ENCODE results near the gene GNAQ. TPM values are rescaled to one million over a fixed set of nuclear protein-coding genes. Genes with fewer than 3 reads are reported as not detected.
"Not testable (repeated sequence)": the region's sequence is repeated elsewhere in the genome, so short reads cannot be mapped to it uniquely, and the experiment has no call there.

GNAQ gene
- total and polyA plus RNA-seq, 9 donors = 22.0 to 72.2 (median 53.1) TPM

- no peaks in the 10 kb centered on the region for H3K9me3 ChIP-seq
- DNase-seq = no peak
- intact Hi-C loops (cut with DNase I) = no loop called here
- H3K27ac ChIP-seq = no peak overlapping the region
- no peaks in the 10 kb centered on the region for H3K36me3 ChIP-seq
- H3K4me1 ChIP-seq (ENCODE audit: insufficient read depth) = peaks cover 5% of the 10 kb centered on the region
- H3K27me3 ChIP-seq = no peaks in the 10 kb centered on the region
- TF ChIP-seq CTCF (IDR thresholded peaks at IDR 0.05) = no peak
- no peak for TF ChIP-seq POLR2A (IDR thresholded peaks at IDR 0.05)
- TF ChIP-seq EP300 (IDR thresholded peaks at IDR 0.05) = no peak
- H3K4me3 ChIP-seq = no peak overlapping the region
Observed at GRCh38 chr9:77872177-77872576, 159.4 kb downstream of the GNAQ start.

- Histone ChIP-seq H3K4me3 (no peak overlapping the region), H3K9me3 (no peaks in the 10 kb centered on the region), H3K4me1 (ENCODE audit: insufficient read depth) (peaks cover 3% of the 10 kb centered on the region), H3K36me3 (no peaks in the 10 kb centered on the region), H3K27me3 (no peaks in the 10 kb centered on the region), H3K27ac (no peak overlapping the region)
- no peak for DNase-seq
- TF ChIP-seq EP300 (IDR thresholded peaks at IDR 0.05) = no peak
- WGBS, 3 donors = 92 to 97% (median 92%) methylated on average over 1 of the region's 1 CpG
- intact Hi-C loops (cut with DNase I) = no loop called here
Observed at GRCh38 chr9:77871483-77871882, 160.1 kb downstream of the GNAQ start.

GRCh38 chr9:77866878-77867277 lies 164.7 kb downstream of the GNAQ start:
- Histone ChIP-seq H3K27ac (no peak overlapping the region), H3K4me1 (ENCODE audit: insufficient read depth) (no peaks in the 10 kb centered on the region), H3K27me3 (no peaks in the 10 kb centered on the region), H3K36me3 (no peaks in the 10 kb centered on the region), H3K9me3 (no peaks in the 10 kb centered on the region), H3K4me3 (no peak overlapping the region)
- TF ChIP-seq POLR2A (IDR thresholded peaks at IDR 0.05) = no peak
- TF ChIP-seq CTCF (IDR thresholded peaks at IDR 0.05) = no peak
- no peak for TF ChIP-seq EP300 (IDR thresholded peaks at IDR 0.05)
- no peak for DNase-seq
- intact Hi-C loops (cut with DNase I) = no loop called here
- WGBS, 3 donors = 91 to 93% (median 93%) methylated on average over 1 of the region's 1 CpG

- Histone ChIP-seq H3K4me3 (no peak overlapping the region), H3K27ac (no peak overlapping the region), H3K4me1 (ENCODE audit: insufficient read depth) (no peaks in the 10 kb centered on the region), H3K36me3 (no peaks in the 10 kb centered on the region), H3K27me3 (no peaks in the 10 kb centered on the region), H3K9me3 (no peaks in the 10 kb centered on the region)
- DNase-seq = no peak
- TF ChIP-seq CTCF (IDR thresholded peaks at IDR 0.05) (no peak), POLR2A (IDR thresholded peaks at IDR 0.05) (no peak), EP300 (IDR thresholded peaks at IDR 0.05) (no peak)
- WGBS, 3 donors = 93 to 95% (median 95%) methylated on average over 4 of the region's 4 CpGs
- intact Hi-C loops (cut with DNase I) = no loop called here
Observed at GRCh38 chr9:77865385-77866047, 166.1 kb downstream of the GNAQ start.

- no peaks in the 10 kb centered on the region for H3K27me3 ChIP-seq
- DNase-seq = no peak
- H3K4me3 ChIP-seq = no peak overlapping the region
- intact Hi-C loops (cut with DNase I) = no loop called here
- H3K9me3 ChIP-seq = no peaks in the 10 kb centered on the region
- TF ChIP-seq EP300 (IDR thresholded peaks at IDR 0.05) (no peak), CTCF (IDR thresholded peaks at IDR 0.05) (no peak), POLR2A (IDR thresholded peaks at IDR 0.05) (no peak)
- no peak overlapping the region for H3K27ac ChIP-seq
- H3K36me3 ChIP-seq = no peaks in the 10 kb centered on the region
- WGBS, 3 donors = 76 to 87% (median 82%) methylated on average over 5 of the region's 5 CpGs
- no peaks in the 10 kb centered on the region for H3K4me1 ChIP-seq (ENCODE audit: insufficient read depth)
Observed at GRCh38 chr9:77864211-77864889, 167.3 kb downstream of the GNAQ start.

- intact Hi-C loops (cut with DNase I) = not testable (repeated sequence)
- WGBS, 3 donors = 97 to 98% (median 97%) methylated on average over 5 of the region's 5 CpGs
Observed at GRCh38 chr9:77863638-77864037, 168.0 kb downstream of the GNAQ start.

GRCh38 chr9:77860953-77861352 lies 170.7 kb downstream of the GNAQ start:
- H3K4me3 ChIP-seq; H3K4me1 ChIP-seq (ENCODE audit: insufficient read depth); H3K27me3 ChIP-seq; H3K9me3 ChIP-seq; DNase-seq; H3K27ac ChIP-seq; H3K36me3 ChIP-seq; intact Hi-C loops (cut with DNase I): not testable (repeated sequence)
- WGBS, 3 donors = 86 to 89% (median 86%) methylated on average over 3 of the region's 3 CpGs

More at GRCh38 chr9:77863638-77864037, 168.0 kb downstream of the GNAQ start:
- not testable (repeated sequence) for H3K9me3 ChIP-seq; H3K36me3 ChIP-seq; H3K27me3 ChIP-seq; H3K4me1 ChIP-seq (ENCODE audit: insufficient read depth); DNase-seq; H3K4me3 ChIP-seq; H3K27ac ChIP-seq
